Body of pancreas (tissue), 4 donors: ENCODE measurements around the gene TRIM34. TPM values are rescaled to one million over a fixed set of nuclear protein-coding genes. Genes with fewer than 3 reads are reported as not detected.
"Not testable (repeated sequence)": the region's sequence is repeated elsewhere in the genome, so short reads cannot be mapped to it uniquely, and the experiment has no call there.

ENCODE experiments used
- ATAC-seq: fragments of 150-250 bp; one replicate; pipeline ENCODE4 v1.9.1; 2016
- DNase-seq, 4 donors: peaks; one replicate each; pipeline ENCODE4 v3.0.0-alpha.2; 2019
- H3K27ac ChIP-seq, 4 donors: fragments of 200-600 bp; sonication (generic); 1 replicate in 3 of 4; 2 replicates in 1 of 4; pipeline versions ENCODE4 v1.5.1 to v1.6.1; 2016 to 2019; ENCODE audit warnings: mild to moderate bottlenecking in 1 of 4, mixed read lengths in 1 of 4, moderate library complexity in 1 of 4
- H3K27me3 ChIP-seq, 2 donors: fragments of 200-600 bp; sonication (generic); one replicate each; pipeline ENCODE4 v1.6.0; 2016; ENCODE audit warnings: mild to moderate bottlenecking in 1 of 2
- H3K36me3 ChIP-seq, 2 donors: fragments of 200-600 bp; sonication (generic); replicated peaks in 1 of 2; 2 replicates each; pipeline ENCODE4 v1.5.1; 2016; ENCODE audit warnings: low read depth in 2 of 2; ENCODE audit not compliant: insufficient read depth in 1 of 2
- H3K4me1 ChIP-seq: fragments of 200-600 bp; sonication (generic); one replicate; pipeline ENCODE4 v1.6.0; 2016
- H3K4me3 ChIP-seq, 2 donors: fragments of 200-600 bp; sonication (generic); 1 replicate in 1 of 2; 2 replicates in 1 of 2; pipeline ENCODE4 v1.5.1; 2016 to 2019
- H3K9me3 ChIP-seq, 3 donors: fragments of 200-600 bp; sonication (generic); 1 replicate in 2 of 3; 2 replicates in 1 of 3; pipeline ENCODE4 v1.5.1; 2016
- POLR2A ChIP-seq, 3 donors: fragments of 450-650 bp; IDR thresholded peaks; one replicate each; pipeline ENCODE4 v1.6.1; 2016; ENCODE audit warnings: antibody characterized with exemption in 3 of 3, mild to moderate bottlenecking in 2 of 3
- WGBS, 2 donors: methylation state at CpG; one replicate each; pipeline ENCODE4 v1.1.5; 2017; 5-methylcytosine and 5-hydroxymethylcytosine counted together
- intact Hi-C: fragments of 100-400 bp; cut with DNase I; formaldehyde crosslinking; loops from one replicate; pipeline ENCODE4 v1.15.1; 2023
- total RNA-seq, 2 donors: library from RNA; depleted of rRNA; stranded (reverse); fragments of >200 nt; gene quantifications; one replicate each; pipeline ENCODE4 v1.1.0, GENCODE V29; 2016
- TF ChIP-seq, protein P1 (sequence below), 7 experiments: fragments of 450-650 bp in 4 of 7; fragments of 200-600 bp in 3 of 7; sonication (generic) in 3 of 7; IDR thresholded peaks; one replicate each; pipeline ENCODE4 v1.5.1; 2016 to 2019; ENCODE audit warnings: antibody characterized with exemption in 7 of 7

TRIM34 gene
- total RNA-seq, 2 donors from 2014 or later: 2.9 to 4.6 TPM

DNA sequence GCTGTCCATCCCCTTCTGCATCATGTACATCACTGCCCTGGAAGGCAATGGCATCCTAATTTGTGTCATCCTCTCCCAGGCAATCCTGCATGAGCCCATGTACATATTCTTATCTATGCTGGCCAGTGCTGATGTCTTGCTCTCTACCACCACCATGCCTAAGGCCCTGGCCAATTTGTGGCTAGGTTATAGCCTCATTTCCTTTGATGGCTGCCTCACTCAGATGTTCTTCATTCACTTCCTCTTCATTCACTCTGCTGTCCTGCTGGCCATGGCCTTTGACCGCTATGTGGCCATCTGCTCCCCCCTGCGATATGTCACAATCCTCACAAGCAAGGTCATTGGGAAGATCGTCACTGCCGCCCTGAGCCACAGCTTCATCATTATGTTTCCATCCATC lies 43.8 kb upstream of the TRIM34 start:
- Histone ChIP-seq H3K36me3 (no peaks in the 10 kb centered on the region), H3K4me1 (no peaks in the 10 kb centered on the region), H3K9me3 (no peaks in the 10 kb centered on the region), H3K4me3 (no peak overlapping the region), H3K27ac (no peak overlapping the region), H3K27me3 (no peaks in the 10 kb centered on the region)
- 74 to 85% methylated on average over 4 of the region's 4 CpGs for WGBS, 2 donors
- DNase-seq: no peak
- intact Hi-C loops: no loop called here
- no peak for ATAC-seq
- TF ChIP-seq, protein P1, sequence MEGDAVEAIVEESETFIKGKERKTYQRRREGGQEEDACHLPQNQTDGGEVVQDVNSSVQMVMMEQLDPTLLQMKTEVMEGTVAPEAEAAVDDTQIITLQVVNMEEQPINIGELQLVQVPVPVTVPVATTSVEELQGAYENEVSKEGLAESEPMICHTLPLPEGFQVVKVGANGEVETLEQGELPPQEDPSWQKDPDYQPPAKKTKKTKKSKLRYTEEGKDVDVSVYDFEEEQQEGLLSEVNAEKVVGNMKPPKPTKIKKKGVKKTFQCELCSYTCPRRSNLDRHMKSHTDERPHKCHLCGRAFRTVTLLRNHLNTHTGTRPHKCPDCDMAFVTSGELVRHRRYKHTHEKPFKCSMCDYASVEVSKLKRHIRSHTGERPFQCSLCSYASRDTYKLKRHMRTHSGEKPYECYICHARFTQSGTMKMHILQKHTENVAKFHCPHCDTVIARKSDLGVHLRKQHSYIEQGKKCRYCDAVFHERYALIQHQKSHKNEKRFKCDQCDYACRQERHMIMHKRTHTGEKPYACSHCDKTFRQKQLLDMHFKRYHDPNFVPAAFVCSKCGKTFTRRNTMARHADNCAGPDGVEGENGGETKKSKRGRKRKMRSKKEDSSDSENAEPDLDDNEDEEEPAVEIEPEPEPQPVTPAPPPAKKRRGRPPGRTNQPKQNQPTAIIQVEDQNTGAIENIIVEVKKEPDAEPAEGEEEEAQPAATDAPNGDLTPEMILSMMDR (IDR thresholded peaks at IDR 0.05): no peak
- no peak for TF ChIP-seq POLR2A (IDR thresholded peaks at IDR 0.05)

DNA sequence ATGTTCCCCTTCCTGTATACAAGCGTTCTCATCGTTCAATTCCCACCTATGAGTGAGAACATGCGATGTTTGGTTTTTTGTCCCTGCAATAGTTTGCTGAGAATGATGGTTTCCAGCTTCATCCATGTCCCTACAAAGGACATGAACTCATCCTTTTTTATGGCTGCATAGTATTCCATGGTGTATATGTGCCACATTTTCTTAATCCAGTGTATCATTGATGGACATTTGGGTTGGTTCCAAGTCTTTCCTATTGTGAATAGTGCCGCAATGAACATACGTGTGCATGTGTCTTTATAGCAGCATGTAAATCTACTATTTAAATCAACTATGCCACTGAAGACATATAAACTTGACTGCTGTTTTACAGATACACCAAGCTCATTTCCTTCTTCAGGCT lies 40.3 kb upstream of the TRIM34 start:
- H3K27ac ChIP-seq, H3K27me3 ChIP-seq, ATAC-seq, H3K4me1 ChIP-seq, H3K9me3 ChIP-seq, H3K4me3 ChIP-seq, H3K36me3 ChIP-seq, intact Hi-C loops, DNase-seq: not testable (repeated sequence)
- WGBS, 2 donors: 86 to 88% methylated on average over 5 of the region's 5 CpGs

DNA sequence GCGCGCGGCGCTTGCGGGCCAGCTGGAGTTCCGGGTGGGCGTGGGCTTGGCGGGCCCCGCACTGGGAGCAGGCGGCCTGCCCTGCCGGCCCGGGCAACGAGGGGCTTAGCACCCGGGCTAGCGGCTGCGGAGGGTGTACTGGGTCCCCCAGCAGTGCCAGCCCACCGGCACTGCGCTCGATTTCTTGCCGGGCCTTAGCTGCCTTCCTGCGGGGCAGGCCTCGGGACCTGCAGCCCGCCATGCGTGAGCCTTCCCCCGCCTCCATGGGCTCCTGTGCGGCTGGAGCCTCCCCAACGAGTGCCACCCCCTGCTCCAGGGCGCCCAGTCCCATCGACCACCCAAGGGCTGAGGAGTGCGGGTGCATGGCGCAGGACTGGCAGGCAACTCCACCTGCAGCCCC lies 34.9 kb upstream of the TRIM34 start:
- H3K4me1 ChIP-seq, intact Hi-C loops, H3K4me3 ChIP-seq, H3K27me3 ChIP-seq, ATAC-seq, H3K36me3 ChIP-seq, H3K27ac ChIP-seq, DNase-seq, H3K9me3 ChIP-seq: not testable (repeated sequence)
- WGBS, 2 donors: 95 to 100% methylated on average over 7 to 30 of the region's 31 CpGs

DNA sequence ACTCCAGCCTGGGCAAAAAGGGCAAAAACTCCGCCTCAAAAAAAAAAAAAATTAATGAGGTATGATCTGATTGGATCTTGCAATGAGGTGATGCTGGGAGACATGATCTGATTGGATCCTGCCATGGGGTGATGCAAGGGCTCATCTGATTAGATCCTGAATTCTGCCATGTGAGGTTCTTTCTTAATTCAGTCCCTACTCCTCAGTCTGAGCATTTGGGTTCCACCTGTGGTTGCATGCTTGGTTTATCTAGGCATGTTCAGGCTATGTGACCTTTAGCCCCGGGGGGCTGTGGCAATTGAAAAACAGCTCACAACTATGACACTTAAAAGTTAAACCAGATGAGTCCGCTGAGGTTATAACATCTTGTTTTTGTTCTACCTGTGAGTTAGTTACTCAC lies 33.2 kb upstream of the TRIM34 start:
- intact Hi-C loops: no loop called here
- Histone ChIP-seq H3K27me3 (no peaks in the 10 kb centered on the region), H3K4me3 (no peak overlapping the region), H3K36me3 (no peaks in the 10 kb centered on the region), H3K9me3 (no peaks in the 10 kb centered on the region), H3K27ac (no peak overlapping the region), H3K4me1 (peaks cover 5% of the 10 kb centered on the region)
- DNase-seq: no peak
- ATAC-seq: no peak
- no peak for TF ChIP-seq POLR2A (IDR thresholded peaks at IDR 0.05)
- TF ChIP-seq, protein P1 (IDR thresholded peaks at IDR 0.05): no peak
- 50 to 91% methylated on average over 3 of the region's 3 CpGs for WGBS, 2 donors

DNA sequence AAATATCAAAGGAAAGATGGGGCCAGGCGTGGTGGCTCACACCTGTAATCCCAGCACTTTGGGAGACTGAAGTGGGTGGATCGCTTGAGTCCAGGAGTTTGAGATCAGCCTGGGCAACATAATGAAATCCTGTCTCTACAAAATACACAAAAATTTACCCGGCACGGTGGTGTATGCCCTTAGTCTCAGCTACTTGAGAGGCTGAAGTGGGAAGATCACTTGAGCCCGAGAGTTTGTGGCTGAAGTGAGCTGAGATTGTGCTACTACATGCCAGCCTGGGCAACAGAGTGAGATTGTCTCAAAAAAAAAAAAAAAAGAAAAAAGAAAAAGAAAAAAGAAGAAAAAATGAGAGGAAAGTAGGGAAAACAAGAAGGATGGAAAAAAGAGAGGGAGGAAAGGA lies 32.2 kb upstream of the TRIM34 start:
- DNase-seq: no peak
- Histone ChIP-seq H3K4me3 (no peak overlapping the region), H3K4me1 (peaks cover 11% of the 10 kb centered on the region), H3K27me3 (no peaks in the 10 kb centered on the region), H3K9me3 (no peaks in the 10 kb centered on the region), H3K36me3 (no peaks in the 10 kb centered on the region), H3K27ac (no peak overlapping the region)
- TF ChIP-seq, protein P1 (IDR thresholded peaks at IDR 0.05): no peak
- TF ChIP-seq POLR2A (IDR thresholded peaks at IDR 0.05): no peak
- ATAC-seq: no peak
- intact Hi-C loops: no loop called here
- WGBS, 2 donors: 75 to 85% methylated on average over 5 of the region's 5 CpGs

DNA sequence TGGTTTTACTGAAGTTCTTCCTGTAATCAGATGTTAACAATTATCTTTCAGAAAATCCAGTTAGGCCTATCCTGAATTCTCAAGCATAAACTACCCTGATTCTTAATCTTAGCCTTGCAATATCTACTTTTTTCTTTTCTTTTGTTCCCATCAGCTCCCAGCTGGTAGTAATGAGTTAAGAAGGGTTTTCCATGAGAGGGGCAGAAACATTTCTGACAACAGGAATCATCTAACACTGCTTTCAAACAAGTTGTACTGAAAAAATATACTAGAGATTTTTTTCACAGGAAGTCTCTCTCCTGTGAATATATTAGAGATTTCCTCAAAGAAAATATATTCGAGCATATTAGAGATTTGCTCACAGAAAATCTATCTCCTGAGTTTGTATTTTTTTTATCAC lies 31.7 kb upstream of the TRIM34 start:
- Histone ChIP-seq H3K9me3 (no peaks in the 10 kb centered on the region), H3K4me1 (peaks cover 17% of the 10 kb centered on the region), H3K27me3 (no peaks in the 10 kb centered on the region), H3K36me3 (no peaks in the 10 kb centered on the region), H3K27ac (no peak overlapping the region), H3K4me3 (no peak overlapping the region)
- no peak for DNase-seq
- WGBS, 2 donors: 24 to 37% methylated on average over 1 of the region's 1 CpG
- no peak for TF ChIP-seq POLR2A (IDR thresholded peaks at IDR 0.05)
- no peak for ATAC-seq
- intact Hi-C loops: no loop called here
